Esophagus mucosa (tissue), 1 donor: Measurements from ENCODE around the gene CXCL13. TPM values are rescaled to one million over a fixed set of nuclear protein-coding genes. Genes with fewer than 3 reads are reported as not detected.

Experiments
- total RNA-seq: library from RNA; stranded (reverse); gene quantifications from one replicate; pipeline ENCODE4 v1.2.4, GENCODE V29; 2023
- donor health status: DM: yes; HTN: yes; CAD: no.

The CXCL13 gene
- total RNA-seq, 1 donor from 2014 or later: 9.0 TPM

Other genes with a start within 250 kb of the CXCL13 start
- 30.9 TPM for gene CNOT6L, start 213.5 kb downstream of the CXCL13 start, total RNA-seq